Bronchial epithelial cell (primary cell): ENCODE data around the gene GYPC. TPM values are rescaled to one million over a fixed set of nuclear protein-coding genes. Genes with fewer than 3 reads are reported as not detected.
A peak's percentile ranks its signal among the peaks of the same experiment; 100 is the strongest.

Experiments
- DNase-seq: peaks from one replicate; pipeline ENCODE4 v3.0.0-alpha.2; 2010; ENCODE audit warnings: low read depth
- FAIRE-seq: peaks from 2 replicates; lab custom pipeline; 2011; peaks lifted over from hg19 to GRCh38; lab: Jason Lieb, UNC
- H3K27me3 ChIP-seq: 2 replicates; pipeline ENCODE4 v1.5.1; 2011; ENCODE audit warnings: low read length; ENCODE audit not compliant: control insufficient read depth, insufficient read depth
- H3K36me3 ChIP-seq: 2 replicates; pipeline ENCODE4 v1.5.1; 2011; ENCODE audit warnings: low read length; ENCODE audit not compliant: control insufficient read depth, insufficient read depth
- H3K4me3 ChIP-seq: 2 replicates; pipeline ENCODE4 v1.5.1; 2011; ENCODE audit warnings: mild to moderate bottlenecking, low read depth, low read length, control low read depth
- CTCF ChIP-seq: IDR thresholded peaks from 2 replicates; pipeline ENCODE4 v1.5.1; 2011; ENCODE audit warnings: mild to moderate bottlenecking, moderate library complexity, low read length, control low read depth, inconsistent platforms; ENCODE audit not compliant: insufficient read depth, severe bottlenecking
- total RNA-seq: library from RNA; depleted of rRNA; stranded (reverse); fragments of >200 nt; gene quantifications from 2 replicates; pipeline ENCODE4 v1.2.1, GENCODE V29; 2014

GYPC gene
- total RNA-seq, 1 donor from 2014 or later: 0.53 TPM

DNA sequence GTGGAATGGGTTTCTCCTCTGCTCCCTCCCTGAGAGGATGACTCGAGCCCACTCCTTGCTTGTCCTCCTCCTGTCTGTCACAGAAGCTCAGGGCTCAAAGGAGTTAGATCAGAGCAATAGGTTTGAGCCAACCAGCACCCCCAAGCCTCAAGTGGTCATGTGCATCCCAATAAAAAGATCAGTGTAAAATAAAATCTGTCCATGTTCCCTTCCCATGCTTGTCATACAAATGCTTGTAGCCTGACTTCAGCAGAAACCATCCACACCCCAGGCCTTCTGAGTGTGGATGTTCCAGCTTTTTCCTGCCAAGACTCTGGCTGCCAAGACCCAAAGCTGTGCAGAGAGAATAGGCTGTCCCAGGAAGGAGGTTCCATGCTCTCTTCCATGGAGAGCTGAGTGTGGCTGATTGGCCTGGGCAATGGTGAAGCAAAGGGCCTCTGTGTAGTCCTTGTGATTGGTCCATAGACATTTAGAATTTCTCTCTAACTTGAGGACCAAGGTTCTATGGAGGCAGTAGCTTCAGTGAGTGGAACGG lies 67.4 kb downstream of the GYPC start:
- H3K36me3 ChIP-seq: no peaks in the 10 kb centered on the region
- DNase-seq (no peak), FAIRE-seq (peak; percentile 40)
- H3K27me3 ChIP-seq: no peaks in the 10 kb centered on the region
- H3K4me3 ChIP-seq: no peak overlapping the region
- TF ChIP-seq CTCF: no peak

DNA sequence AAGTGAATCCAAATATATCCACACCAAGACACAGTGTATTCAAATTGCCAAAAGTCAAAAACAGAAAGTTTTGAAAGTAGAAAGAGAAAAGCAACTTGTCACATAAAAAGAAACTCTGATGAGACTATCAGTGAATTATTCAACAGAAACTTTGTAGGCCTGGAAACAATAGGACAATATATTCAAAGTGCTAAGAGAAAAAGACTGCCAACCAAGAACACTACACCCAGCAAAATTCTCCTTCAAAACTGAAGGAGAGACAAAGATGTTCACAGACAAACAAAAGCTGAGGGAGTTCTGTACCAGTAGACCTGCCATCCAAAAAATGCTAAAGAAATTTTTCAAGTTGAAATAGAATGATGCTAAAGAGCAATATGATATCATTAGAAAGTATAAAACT lies 69.6 kb downstream of the GYPC start:
- TF ChIP-seq CTCF: no peak
- Histone ChIP-seq H3K4me3 (no peak overlapping the region), H3K36me3 (no peaks in the 10 kb centered on the region), H3K27me3 (no peaks in the 10 kb centered on the region)
- DNase-seq (no peak), FAIRE-seq (no peak)

DNA sequence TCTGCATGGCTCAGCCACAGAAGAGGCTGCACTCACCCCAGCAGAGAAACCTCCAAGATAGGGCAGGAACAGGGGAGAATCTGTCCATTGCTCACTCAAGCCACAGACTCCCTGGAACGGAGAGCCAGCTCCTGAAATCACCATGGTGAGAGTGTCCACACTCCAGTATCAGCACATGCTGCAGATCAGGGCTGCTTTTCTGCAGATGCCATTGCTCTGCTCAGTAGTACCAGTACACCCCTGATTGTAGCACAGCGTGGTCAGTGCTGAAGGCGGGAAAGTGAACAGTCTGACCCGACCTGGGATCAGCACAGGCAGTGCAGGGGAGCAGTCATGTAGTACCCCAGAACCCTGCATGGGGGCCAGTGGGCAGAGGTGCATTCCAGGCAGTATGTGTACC lies 73.9 kb downstream of the GYPC start:
- no peak for DNase-seq
- H3K4me3 ChIP-seq: no peak overlapping the region
- H3K27me3 ChIP-seq: no peaks in the 10 kb centered on the region
- FAIRE-seq: no peak
- TF ChIP-seq CTCF: no peak
- no peaks in the 10 kb centered on the region for H3K36me3 ChIP-seq

GRCh38 chr2:126730655-126731054 lies 74.7 kb downstream of the GYPC start:
- Histone ChIP-seq H3K4me3 (no peak overlapping the region), H3K27me3 (no peaks in the 10 kb centered on the region), H3K36me3 (no peaks in the 10 kb centered on the region)
- FAIRE-seq (no peak), DNase-seq (no peak)
- no peak for TF ChIP-seq CTCF

DNA sequence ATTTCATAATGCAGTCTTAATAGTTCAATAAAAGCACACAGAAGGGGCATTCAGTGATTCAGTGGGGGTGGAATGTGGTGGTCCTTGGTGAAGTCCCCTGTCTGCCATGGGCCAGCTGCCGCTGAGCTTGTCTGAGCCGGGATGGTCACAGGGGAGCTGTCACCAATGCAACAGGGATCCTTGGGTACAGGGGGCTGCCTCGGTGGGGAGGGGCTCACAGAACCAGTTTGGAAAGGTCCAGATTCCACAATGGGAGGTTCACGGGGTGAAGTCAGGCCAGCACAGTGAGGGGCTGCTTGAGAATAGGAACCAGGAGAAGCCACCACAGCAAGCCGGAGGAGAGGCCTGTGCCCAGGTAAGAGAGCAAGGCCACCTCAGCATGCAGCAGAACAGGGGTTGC lies 75.4 kb downstream of the GYPC start:
- no peak for DNase-seq
- FAIRE-seq: no peak
- Histone ChIP-seq H3K4me3 (no peak overlapping the region), H3K36me3 (no peaks in the 10 kb centered on the region), H3K27me3 (no peaks in the 10 kb centered on the region)
- TF ChIP-seq CTCF: no peak

DNA sequence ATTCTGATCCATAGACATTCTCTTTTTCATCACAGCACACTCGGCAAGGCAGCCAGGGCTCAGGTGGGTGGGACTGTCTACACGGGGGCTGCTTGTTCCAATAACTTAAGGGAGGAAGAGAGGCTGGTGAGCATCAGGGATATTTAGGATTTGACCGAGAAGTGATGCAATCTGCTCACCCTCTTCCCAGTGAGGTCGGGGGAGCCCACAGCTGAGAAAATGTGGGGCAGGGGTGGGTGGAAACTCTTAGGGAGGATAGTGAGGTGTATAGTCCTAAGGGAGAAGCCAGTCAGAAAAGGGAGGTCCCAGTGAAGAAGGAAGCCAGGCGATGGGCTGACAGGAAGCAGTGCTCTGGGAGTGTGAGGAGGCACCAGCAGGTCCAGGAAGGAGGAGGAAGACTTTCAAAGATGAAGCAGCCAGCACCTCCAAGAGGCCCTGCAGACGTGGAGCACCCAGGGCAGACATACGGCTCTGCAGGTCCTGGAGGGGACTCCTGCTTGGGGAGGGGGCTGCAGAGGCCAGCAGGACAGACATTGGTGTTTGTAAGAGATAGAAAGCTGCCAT lies 76.8 kb downstream of the GYPC start:
- H3K36me3 ChIP-seq: no peaks in the 10 kb centered on the region
- no peak for TF ChIP-seq CTCF

More for the DNA sequence above, 76.8 kb downstream of the GYPC start:
- Histone ChIP-seq H3K4me3 (no peak overlapping the region), H3K27me3 (no peaks in the 10 kb centered on the region)
- DNase-seq: no peak
- FAIRE-seq: no peak
